Measurements from ENCODE around the gene TCF21. TPM values are rescaled to one million over a fixed set of nuclear protein-coding genes. Genes with fewer than 3 reads are reported as not detected.

The TCF21 gene
- total and polyA plus RNA-seq, 10 donors: 3.6 to 109 (median 27.6) TPM

DNA sequence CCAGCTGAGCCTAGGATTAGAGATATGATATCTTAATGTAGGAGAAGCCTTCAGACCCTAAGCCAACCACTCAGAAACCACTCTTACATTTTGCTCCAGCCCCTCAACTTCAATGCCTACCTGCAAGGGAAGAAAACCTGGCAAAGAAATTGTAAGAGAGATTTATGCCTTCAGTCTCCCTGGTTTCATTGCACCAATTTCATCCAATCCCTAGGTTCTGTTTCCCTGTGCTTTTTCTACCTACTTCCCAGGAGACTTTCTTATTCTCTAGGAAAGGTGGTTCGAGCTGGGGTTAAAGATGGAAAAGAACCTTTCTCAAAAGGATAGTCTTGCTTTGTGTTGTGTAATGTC, 1.1 kb upstream of the TCF21 start:
- no peaks in the 10 kb centered on the region for H3K9me3 ChIP-seq
- peaks cover 4 to 99% (median 56%) of the 10 kb centered on the region in 7 donors for H3K27me3 ChIP-seq (replicated peaks in 1 of 7)
- H3K4me3 ChIP-seq: peak overlapping the region in 5 of 8 donors; percentile 2 to 69 (median 17)
- intact Hi-C loops (cut with DNase I; ENCODE audit: low total_unique reads): no loop called here
- 44 to 63% (median 48%) methylated on average over 1 of the region's 1 CpG for WGBS, 5 donors
- no peaks in the 10 kb centered on the region for H3K36me3 ChIP-seq
- peak overlapping the region in 7 of 8 donors; percentile 72 to 82 (median 80) for H3K27ac ChIP-seq
- TF ChIP-seq POLR2AphosphoS5 (IDR thresholded peaks at IDR 0.05) (no peak), POLR2A (IDR thresholded peaks at IDR 0.05) (no peak)
- TF ChIP-seq, protein P1, sequence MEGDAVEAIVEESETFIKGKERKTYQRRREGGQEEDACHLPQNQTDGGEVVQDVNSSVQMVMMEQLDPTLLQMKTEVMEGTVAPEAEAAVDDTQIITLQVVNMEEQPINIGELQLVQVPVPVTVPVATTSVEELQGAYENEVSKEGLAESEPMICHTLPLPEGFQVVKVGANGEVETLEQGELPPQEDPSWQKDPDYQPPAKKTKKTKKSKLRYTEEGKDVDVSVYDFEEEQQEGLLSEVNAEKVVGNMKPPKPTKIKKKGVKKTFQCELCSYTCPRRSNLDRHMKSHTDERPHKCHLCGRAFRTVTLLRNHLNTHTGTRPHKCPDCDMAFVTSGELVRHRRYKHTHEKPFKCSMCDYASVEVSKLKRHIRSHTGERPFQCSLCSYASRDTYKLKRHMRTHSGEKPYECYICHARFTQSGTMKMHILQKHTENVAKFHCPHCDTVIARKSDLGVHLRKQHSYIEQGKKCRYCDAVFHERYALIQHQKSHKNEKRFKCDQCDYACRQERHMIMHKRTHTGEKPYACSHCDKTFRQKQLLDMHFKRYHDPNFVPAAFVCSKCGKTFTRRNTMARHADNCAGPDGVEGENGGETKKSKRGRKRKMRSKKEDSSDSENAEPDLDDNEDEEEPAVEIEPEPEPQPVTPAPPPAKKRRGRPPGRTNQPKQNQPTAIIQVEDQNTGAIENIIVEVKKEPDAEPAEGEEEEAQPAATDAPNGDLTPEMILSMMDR (IDR thresholded peaks at IDR 0.05 in 8 of 11, conservative IDR thresholded peaks at IDR 0.05 in 3 of 11): no peak
- H3K4me1 ChIP-seq: peaks cover 9 to 38% (median 27%) of the 10 kb centered on the region in 6 donors
- DNase-seq: no peak

DNA sequence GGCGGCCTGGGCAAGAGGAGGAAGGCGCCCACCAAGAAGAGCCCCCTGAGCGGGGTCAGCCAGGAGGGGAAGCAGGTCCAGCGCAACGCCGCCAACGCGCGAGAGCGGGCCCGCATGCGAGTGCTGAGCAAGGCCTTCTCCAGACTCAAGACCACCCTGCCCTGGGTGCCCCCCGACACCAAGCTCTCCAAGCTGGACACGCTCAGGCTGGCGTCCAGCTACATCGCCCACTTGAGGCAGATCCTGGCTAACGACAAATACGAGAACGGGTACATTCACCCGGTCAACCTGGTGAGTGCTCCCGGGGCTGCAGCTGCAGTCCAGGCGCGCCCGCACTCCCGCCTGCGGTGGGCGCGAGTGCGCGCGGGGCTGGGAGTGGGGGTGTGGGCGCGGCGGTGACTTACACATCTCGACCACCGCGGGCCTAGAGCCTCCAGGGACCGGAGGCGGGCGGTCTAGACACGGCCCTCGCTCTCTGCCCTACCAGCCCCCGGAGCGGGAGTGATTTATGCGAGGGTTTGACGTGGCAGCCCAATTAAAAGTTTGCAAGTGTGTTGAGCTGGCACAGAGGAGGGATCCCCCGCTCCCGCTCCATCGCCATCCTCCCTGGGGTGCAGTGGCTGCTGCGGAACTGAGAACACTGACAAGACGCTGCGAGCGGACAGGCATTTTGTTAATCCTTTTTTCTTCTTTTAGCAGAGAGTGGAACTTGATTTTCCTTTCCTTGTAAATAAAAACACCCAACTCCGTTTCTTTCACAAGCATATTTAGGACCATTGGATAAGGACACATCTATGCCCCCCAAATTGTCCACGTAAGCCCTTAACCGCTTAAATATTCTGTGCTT, 867 bp downstream of the TCF21 start:
- H3K27me3 ChIP-seq (replicated peaks in 1 of 7): peaks cover 4 to 99% (median 75%) of the 10 kb centered on the region in 7 donors
- WGBS, 5 donors: 6 to 12% (median 8%) methylated on average over 29 to 56 of the region's 56 CpGs
- H3K9me3 ChIP-seq: no peaks in the 10 kb centered on the region
- intact Hi-C loops (cut with DNase I; ENCODE audit: low total_unique reads): no loop called here
- H3K27ac ChIP-seq: peak overlapping the region in 7 of 8 donors; percentile 72 to 82 (median 80)
- H3K4me1 ChIP-seq: peaks cover 9 to 46% (median 28%) of the 10 kb centered on the region in 6 donors
- H3K36me3 ChIP-seq: no peaks in the 10 kb centered on the region
- TF ChIP-seq POLR2A (IDR thresholded peaks at IDR 0.05) (no peak), POLR2AphosphoS5 (IDR thresholded peaks at IDR 0.05) (peak in 1 of 3 donors; percentile 62)
- TF ChIP-seq, protein P1 (IDR thresholded peaks at IDR 0.05 in 8 of 11, conservative IDR thresholded peaks at IDR 0.05 in 3 of 11): no peak
- DNase-seq: no peak
- peak overlapping the region; percentile 19 to 69 (median 42) for H3K4me3 ChIP-seq

DNA sequence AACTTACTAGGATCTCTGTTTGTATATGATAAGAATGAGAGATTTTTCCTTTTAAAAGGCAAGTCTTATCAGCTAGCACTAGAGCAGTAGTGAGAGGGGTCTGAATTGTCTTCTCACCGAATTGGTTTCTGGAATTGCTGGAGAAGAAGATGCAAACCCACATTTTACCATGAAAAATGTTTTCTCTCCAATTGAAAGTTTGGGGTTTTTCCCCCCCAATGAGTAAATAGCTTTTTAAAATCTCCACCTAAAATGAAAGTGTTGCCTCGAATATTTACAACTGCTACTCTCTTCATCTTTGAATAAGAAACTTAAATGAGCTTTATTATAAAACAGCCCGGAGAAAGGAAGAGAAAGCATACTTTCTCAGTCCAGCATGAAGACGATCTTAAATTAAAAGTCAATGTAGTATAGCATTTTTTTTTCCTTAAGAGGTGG, 1.8 kb downstream of the TCF21 start:
- Histone ChIP-seq H3K27me3 (replicated peaks in 1 of 7) (peaks cover 4 to 99% (median 85%) of the 10 kb centered on the region in 7 donors), H3K36me3 (no peaks in the 10 kb centered on the region), H3K27ac (peak overlapping the region; percentile 15 to 82 (median 80)), H3K9me3 (no peaks in the 10 kb centered on the region), H3K4me1 (peaks cover 12 to 51% (median 29%) of the 10 kb centered on the region in 6 donors), H3K4me3 (peak overlapping the region; percentile 19 to 69 (median 42))
- TF ChIP-seq POLR2A (IDR thresholded peaks at IDR 0.05) (no peak), POLR2AphosphoS5 (IDR thresholded peaks at IDR 0.05) (no peak)
- TF ChIP-seq, protein P1 (IDR thresholded peaks at IDR 0.05 in 8 of 11, conservative IDR thresholded peaks at IDR 0.05 in 3 of 11): no peak
- 3 to 7% (median 4%) methylated on average over 4 of the region's 4 CpGs for WGBS, 5 donors
- no peak for DNase-seq
- intact Hi-C loops (cut with DNase I; ENCODE audit: low total_unique reads): no loop called here
